ENCODE results near the gene PTPRM. TPM values are rescaled to one million over a fixed set of nuclear protein-coding genes. Genes with fewer than 3 reads are reported as not detected.

PTPRM gene
- polyA plus RNA-seq, 3 donors: 0.04 to 2.1 (median 0.66) TPM

GRCh38 chr18:7748251-7749007 is 181.3 kb downstream of the PTPRM start:
- peaks cover 5 to 15% (median 12%) of the 10 kb centered on the region in 7 donors for H3K9me3 Mint-ChIP-seq
- Histone ChIP-seq H3K9ac (ENCODE audit: insufficient read depth, low read length, poor library complexity, severe bottlenecking) (no peak overlapping the region), H2AFZ (ENCODE audit: insufficient read depth, low read depth, low read length, poor library complexity, severe bottlenecking) (no peak overlapping the region), H3K27ac (ENCODE audit: low read depth in 1 of 2, low read length in 2 of 2) (no peak overlapping the region), H3K4me3 (replicated peaks in 1 of 3; ENCODE audit: low read depth in 2 of 3, low read length in 3 of 3) (no peak overlapping the region), H3K36me3 (replicated peaks in 1 of 2; ENCODE audit: control insufficient read depth in 1 of 2, insufficient read depth in 2 of 2, low read length in 2 of 2) (no peaks in the 10 kb centered on the region), H3K79me2 (ENCODE audit: insufficient read depth, low read length) (no peaks in the 10 kb centered on the region), H3K27me3 (ENCODE audit: control insufficient read depth in 2 of 2, insufficient read depth in 2 of 2, low read length in 2 of 2) (no peaks in the 10 kb centered on the region), H3K4me2 (replicated peaks; ENCODE audit: extremely low read depth, low read length, poor library complexity, severe bottlenecking) (no peak overlapping the region), H4K20me1 (ENCODE audit: insufficient read depth, low read length) (no peaks in the 10 kb centered on the region), H3K4me1 (ENCODE audit: control insufficient read depth in 1 of 2, insufficient read depth in 2 of 2, low read length in 2 of 2) (no peaks in the 10 kb centered on the region), H3K9me3 (replicated peaks in 1 of 2; ENCODE audit: control insufficient read depth in 1 of 2, insufficient read depth in 1 of 2, low read length in 2 of 2) (peaks cover 6% of the 10 kb centered on the region in 2 donors)
- H3K36me3 Mint-ChIP-seq: no peaks in the 10 kb centered on the region
- intact Hi-C loops (cut with micrococcal nuclease): no loop called here
- no peak overlapping the region for H3K27ac Mint-ChIP-seq
- H3K27me3 Mint-ChIP-seq (ENCODE audit: low read depth in 3 of 3): no peaks in the 10 kb centered on the region
- H3K4me1 Mint-ChIP-seq: no peaks in the 10 kb centered on the region
- no peak overlapping the region for H3K4me3 Mint-ChIP-seq
- no peak for TF ChIP-seq CTCF (IDR thresholded peaks at IDR 0.05)
- no peak for DNase-seq
- no CpG with 5 or more reads among the region's 4 CpGs for WGBS (ENCODE audit: insufficient coverage)

GRCh38 chr18:7749008-7749405 is 181.9 kb downstream of the PTPRM start:
- no peak overlapping the region for H3K4me3 Mint-ChIP-seq
- no peak overlapping the region for H3K4me2 ChIP-seq (replicated peaks; ENCODE audit: extremely low read depth, low read length, poor library complexity, severe bottlenecking)
- H3K27me3 ChIP-seq (ENCODE audit: control insufficient read depth in 2 of 2, insufficient read depth in 2 of 2, low read length in 2 of 2): no peaks in the 10 kb centered on the region
- peaks cover 5 to 15% (median 12%) of the 10 kb centered on the region in 7 donors for H3K9me3 Mint-ChIP-seq
- H2AFZ ChIP-seq (ENCODE audit: insufficient read depth, low read depth, low read length, poor library complexity, severe bottlenecking): no peak overlapping the region
- no peaks in the 10 kb centered on the region for H3K4me1 ChIP-seq (ENCODE audit: control insufficient read depth in 1 of 2, insufficient read depth in 2 of 2, low read length in 2 of 2)
- no peak for DNase-seq
- H3K27me3 Mint-ChIP-seq (ENCODE audit: low read depth in 3 of 3): no peaks in the 10 kb centered on the region
- intact Hi-C loops (cut with micrococcal nuclease): no loop called here
- 40% methylated on average over 1 of the region's 2 CpGs for WGBS (ENCODE audit: insufficient coverage)
- no peaks in the 10 kb centered on the region for H3K36me3 Mint-ChIP-seq
- H3K4me3 ChIP-seq (replicated peaks in 1 of 3; ENCODE audit: low read depth in 2 of 3, low read length in 3 of 3): no peak overlapping the region
- no peak for TF ChIP-seq CTCF (IDR thresholded peaks at IDR 0.05)
- H3K79me2 ChIP-seq (ENCODE audit: insufficient read depth, low read length): no peaks in the 10 kb centered on the region
- H4K20me1 ChIP-seq (ENCODE audit: insufficient read depth, low read length): no peaks in the 10 kb centered on the region
- peak overlapping the region in 1 of 7 donors; percentile 49 for H3K27ac Mint-ChIP-seq
- peaks cover 6% of the 10 kb centered on the region in 2 donors for H3K9me3 ChIP-seq (replicated peaks in 1 of 2; ENCODE audit: control insufficient read depth in 1 of 2, insufficient read depth in 1 of 2, low read length in 2 of 2)
- no peaks in the 10 kb centered on the region for H3K4me1 Mint-ChIP-seq
- no peak overlapping the region for H3K9ac ChIP-seq (ENCODE audit: insufficient read depth, low read length, poor library complexity, severe bottlenecking)
- H3K27ac ChIP-seq (ENCODE audit: low read depth in 1 of 2, low read length in 2 of 2): no peak overlapping the region
- H3K36me3 ChIP-seq (replicated peaks in 1 of 2; ENCODE audit: control insufficient read depth in 1 of 2, insufficient read depth in 2 of 2, low read length in 2 of 2): no peaks in the 10 kb centered on the region
